IPS-15b (cell line): ENCODE data around the gene ARID1B.

ENCODE experiments used
- H3K27me3 ChIP-seq: one replicate; pipeline ENCODE4 v1.6.1; 2013; ENCODE audit warnings: low read length; ENCODE audit not compliant: control insufficient read depth, insufficient read depth
- H3K36me3 ChIP-seq: one replicate; pipeline ENCODE4 v1.6.1; 2013; ENCODE audit warnings: low read length; ENCODE audit not compliant: control insufficient read depth, insufficient read depth
- H3K4me1 ChIP-seq: one replicate; pipeline ENCODE4 v1.6.1; 2013; ENCODE audit warnings: mild to moderate bottlenecking, low read length; ENCODE audit not compliant: control insufficient read depth, insufficient read depth
- H3K4me3 ChIP-seq: one replicate; pipeline ENCODE4 v1.5.1; 2013; ENCODE audit warnings: low read depth, low read length
- H3K9ac ChIP-seq: one replicate; pipeline ENCODE4 v1.6.1; 2013; ENCODE audit warnings: low read depth, mild to moderate bottlenecking, low read length
- H3K9me3 ChIP-seq: one replicate; pipeline ENCODE4 v1.6.1; 2013; ENCODE audit warnings: mild to moderate bottlenecking, low read length; ENCODE audit not compliant: control insufficient read depth, insufficient read depth

The ARID1B gene

DNA sequence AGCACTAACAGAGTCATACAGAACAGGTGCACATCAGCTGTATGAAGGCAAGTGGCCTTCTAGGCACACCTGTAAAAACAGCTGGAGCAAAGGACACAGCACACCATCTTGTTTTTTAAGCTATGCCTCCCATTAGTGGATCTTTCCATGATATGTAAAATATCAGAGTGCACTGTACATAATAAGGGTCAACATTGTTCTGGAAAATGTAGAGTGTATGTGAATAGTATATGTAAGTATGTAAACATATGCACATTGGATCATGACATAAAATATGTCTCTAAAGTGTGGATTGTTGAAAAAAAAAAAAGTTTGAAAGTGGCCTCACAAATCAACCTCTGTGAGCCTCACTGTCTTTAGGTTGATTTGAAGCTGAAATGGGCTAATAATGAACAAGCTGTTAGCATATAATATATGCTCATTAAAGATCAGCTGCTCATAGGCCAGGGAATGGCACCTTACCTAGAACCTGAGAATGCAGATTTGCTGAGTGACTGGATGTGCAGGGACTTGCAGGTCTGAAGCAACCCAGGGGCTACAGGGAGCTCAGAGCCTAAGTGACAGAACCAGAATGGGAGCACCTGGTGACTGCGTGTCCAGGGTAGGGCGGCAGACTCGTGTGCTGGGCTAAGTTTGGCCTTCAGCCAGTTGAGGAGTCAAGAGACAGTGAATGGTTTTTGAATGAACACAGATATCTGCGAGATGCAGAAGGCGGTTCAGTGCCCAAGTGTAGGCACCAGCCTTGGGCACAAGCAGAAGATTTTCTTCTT, 347.5 kb downstream of the ARID1B start:
- no peak overlapping the region for H3K4me3 ChIP-seq
- no peaks in the 10 kb centered on the region for H3K4me1 ChIP-seq
- no peaks in the 10 kb centered on the region for H3K27me3 ChIP-seq
- H3K9me3 ChIP-seq: no peaks in the 10 kb centered on the region
- H3K36me3 ChIP-seq: no peaks in the 10 kb centered on the region
- H3K9ac ChIP-seq: no peak overlapping the region

DNA sequence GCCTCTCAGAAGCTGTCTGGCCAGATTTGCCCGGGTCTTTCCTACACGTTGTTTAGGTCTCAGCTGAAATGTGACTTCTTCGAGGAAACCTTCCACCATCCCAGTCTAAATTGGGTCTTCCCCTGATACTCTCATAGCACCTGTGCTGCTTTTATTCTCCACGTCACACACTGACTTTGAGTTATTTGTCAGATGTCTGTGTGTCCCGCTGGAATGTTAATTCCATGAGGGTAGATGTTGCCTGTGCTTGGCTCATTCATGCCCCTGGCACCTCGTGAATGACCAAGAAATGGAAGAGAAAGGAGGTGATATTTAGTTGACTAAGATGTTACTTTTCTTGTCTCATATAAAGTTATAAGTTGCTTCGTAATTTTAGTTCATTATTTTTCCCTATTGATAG, 348.4 kb downstream of the ARID1B start:
- Histone ChIP-seq H3K4me3 (no peak overlapping the region), H3K36me3 (no peaks in the 10 kb centered on the region), H3K9me3 (no peaks in the 10 kb centered on the region)

DNA sequence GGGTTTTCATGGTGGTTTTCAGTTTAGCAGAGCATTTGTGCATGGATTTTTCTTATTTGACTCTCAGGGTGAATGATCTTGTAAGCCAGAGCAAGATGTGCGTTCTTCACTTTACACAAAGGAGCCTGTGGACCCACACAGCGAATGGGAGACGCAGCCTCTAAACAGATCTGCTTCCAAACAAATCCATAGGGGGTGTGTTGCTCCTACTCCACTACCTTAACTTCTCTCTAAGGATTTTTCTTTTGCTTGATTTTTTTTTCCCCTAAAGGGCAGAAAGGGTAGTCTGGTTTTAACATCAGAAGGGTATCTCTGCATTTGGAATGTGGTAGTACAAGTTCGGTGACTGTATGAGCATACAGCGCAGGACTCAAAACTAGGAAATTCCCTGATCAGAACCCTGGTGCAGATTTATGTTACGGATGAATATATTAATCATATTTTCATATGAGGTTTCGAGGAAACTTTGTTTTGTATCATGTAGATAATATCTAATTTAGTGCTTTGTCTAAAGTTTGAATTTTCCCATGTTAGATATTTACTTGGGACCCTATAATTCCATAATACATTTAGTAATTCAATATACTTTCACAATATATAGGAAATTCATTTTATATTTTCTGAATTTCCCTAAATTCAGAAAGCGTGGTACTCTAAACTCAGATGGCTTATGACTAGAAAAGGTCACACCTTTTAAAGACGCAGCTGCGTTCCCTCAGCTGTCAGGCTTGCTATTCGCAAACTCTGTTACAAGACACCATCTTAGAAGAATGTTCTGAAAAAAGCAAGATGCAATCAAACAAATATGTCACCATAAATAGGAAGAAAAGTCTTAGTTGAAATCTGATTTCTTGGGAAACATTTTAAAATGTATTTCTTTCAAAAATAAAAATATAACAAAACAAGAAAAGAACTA, 349.3 kb downstream of the ARID1B start:
- no peaks in the 10 kb centered on the region for H3K4me1 ChIP-seq
- H3K9me3 ChIP-seq: no peaks in the 10 kb centered on the region
- H3K36me3 ChIP-seq: no peaks in the 10 kb centered on the region
- H3K9ac ChIP-seq: no peak overlapping the region
- no peak overlapping the region for H3K4me3 ChIP-seq
- H3K27me3 ChIP-seq: no peaks in the 10 kb centered on the region

More for the DNA sequence above, 348.4 kb downstream of the ARID1B start:
- no peaks in the 10 kb centered on the region for H3K27me3 ChIP-seq
- no peak overlapping the region for H3K9ac ChIP-seq
- H3K4me1 ChIP-seq: no peaks in the 10 kb centered on the region

DNA sequence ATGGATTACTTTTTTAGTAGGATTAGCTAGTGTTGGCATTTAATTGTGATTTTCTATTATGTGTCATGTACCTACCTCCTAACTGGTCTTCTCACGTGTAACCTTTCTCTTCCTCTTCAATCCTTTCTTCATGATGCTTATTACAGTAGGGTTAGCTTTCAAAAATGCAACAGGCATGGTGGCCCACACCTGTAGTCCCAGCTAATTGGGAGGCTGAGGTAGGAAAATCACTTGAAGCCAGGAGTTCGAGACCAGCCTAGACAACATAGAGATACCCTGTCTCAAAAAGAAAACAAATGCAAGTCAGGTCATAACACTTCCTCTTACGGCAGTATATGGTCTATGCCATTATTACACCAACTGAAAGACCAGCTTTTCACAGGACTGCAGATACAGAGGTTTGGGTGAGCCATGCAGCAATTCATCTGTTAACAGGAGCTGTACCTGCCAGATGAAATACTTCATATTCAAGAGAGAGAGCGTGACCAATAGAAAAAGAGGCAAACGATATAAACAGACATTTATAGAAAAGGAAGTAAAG, 351.1 kb downstream of the ARID1B start:
- Histone ChIP-seq H3K27me3 (no peaks in the 10 kb centered on the region), H3K4me1 (no peaks in the 10 kb centered on the region), H3K9me3 (no peaks in the 10 kb centered on the region), H3K36me3 (no peaks in the 10 kb centered on the region), H3K4me3 (no peak overlapping the region), H3K9ac (no peak overlapping the region)

DNA sequence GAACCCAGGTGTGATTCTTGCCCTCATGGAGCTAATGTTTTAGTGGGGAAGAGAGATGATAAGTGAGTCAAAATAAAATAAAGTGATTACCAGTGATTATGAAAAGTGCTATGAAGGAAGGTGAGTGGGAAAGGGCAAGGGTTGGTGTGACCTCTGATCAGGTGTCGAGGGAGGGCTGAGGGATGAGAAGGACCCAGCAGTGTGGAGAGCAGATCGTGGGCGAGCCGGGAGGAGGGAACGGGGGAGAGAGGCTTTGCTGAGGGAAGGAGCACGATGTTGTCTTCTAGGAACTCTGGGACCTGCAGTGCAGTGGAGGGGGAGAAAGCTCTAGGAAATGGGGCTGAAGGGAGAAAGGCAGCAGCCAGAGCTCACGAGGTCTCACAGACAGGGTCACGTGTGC, 354.1 kb downstream of the ARID1B start:
- Histone ChIP-seq H3K9me3 (no peaks in the 10 kb centered on the region), H3K4me3 (no peak overlapping the region), H3K36me3 (peaks cover 2% of the 10 kb centered on the region), H3K9ac (no peak overlapping the region), H3K4me1 (no peaks in the 10 kb centered on the region), H3K27me3 (no peaks in the 10 kb centered on the region)

DNA sequence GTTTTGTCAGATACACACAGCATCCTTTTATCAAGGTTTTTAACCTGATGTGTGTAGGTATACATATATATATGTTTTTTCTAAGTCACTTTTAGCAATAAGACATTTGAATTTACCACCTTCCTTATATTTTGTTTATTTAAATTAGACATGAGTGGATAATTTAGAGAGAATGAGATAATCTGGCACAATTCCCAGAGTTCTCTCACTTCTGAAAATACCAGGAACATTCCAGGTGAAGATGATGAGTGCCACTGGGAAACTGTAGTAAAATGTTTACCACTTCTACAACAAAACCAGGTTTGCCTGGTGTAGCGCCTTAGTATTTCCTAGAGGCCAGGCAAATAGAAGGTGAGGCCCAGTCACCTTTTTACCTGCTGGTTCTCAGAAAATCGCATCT, 356.7 kb downstream of the ARID1B start:
- no peaks in the 10 kb centered on the region for H3K27me3 ChIP-seq

DNA sequence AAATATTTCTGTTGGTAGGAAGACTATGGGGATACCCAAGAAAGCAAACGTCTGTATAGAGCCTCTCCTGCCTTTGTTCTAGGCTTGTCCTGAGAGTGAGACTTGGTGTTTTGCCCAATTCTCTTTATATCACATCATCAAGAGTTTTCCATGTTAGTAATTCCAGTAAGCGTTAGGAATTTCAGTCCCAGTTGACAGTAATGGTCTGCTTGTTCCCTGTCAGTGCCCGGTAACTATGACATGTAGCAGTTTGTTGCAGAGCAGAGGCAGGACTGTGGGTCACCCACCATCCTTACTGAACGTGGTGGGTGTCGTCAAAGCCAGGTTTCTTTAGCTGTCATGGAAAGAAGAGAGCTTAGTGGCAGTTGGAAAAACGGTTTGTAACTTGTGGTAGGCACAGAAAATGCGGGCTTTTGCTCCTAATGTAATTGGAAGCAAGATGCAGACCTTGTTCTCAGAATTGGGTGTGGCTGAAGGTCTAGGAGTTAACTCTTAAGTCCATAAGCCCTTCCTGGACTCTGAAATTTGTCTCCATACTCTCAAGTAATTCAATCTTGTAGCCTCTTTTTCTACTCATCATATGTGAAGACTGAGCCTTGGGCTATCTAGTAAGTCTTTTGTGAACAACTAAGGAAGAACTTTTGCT, 357.3 kb downstream of the ARID1B start:
- Histone ChIP-seq H3K9ac (no peak overlapping the region), H3K36me3 (peaks cover 2% of the 10 kb centered on the region), H3K4me1 (no peaks in the 10 kb centered on the region), H3K4me3 (no peak overlapping the region), H3K27me3 (no peaks in the 10 kb centered on the region), H3K9me3 (no peaks in the 10 kb centered on the region)

More for the DNA sequence above, 356.7 kb downstream of the ARID1B start:
- no peak overlapping the region for H3K9ac ChIP-seq
- no peak overlapping the region for H3K4me3 ChIP-seq
- H3K9me3 ChIP-seq: no peaks in the 10 kb centered on the region
- H3K4me1 ChIP-seq: no peaks in the 10 kb centered on the region
- peaks cover 2% of the 10 kb centered on the region for H3K36me3 ChIP-seq

DNA sequence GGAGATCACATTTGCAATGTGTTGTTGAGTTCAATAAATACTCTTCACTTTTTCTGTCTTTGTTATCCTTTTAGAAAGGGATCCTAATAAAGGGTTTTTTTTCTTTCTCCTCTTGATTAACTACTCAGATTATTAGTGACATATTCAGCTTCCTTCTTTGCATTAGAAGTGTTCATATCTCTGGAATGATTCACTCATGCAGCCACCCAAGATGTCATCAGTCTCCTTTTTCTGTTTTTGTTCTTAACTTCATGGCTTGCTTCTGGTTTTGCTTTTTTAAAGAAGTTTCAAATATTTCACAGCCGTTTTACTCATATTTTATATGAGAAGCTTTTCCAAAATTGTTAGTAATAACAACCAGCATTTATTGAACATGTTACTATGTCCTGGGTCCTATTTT, 358.5 kb downstream of the ARID1B start:
- H3K36me3 ChIP-seq: peaks cover 2% of the 10 kb centered on the region
- H3K27me3 ChIP-seq: no peaks in the 10 kb centered on the region
- H3K9me3 ChIP-seq: no peaks in the 10 kb centered on the region
- H3K4me3 ChIP-seq: no peak overlapping the region
- H3K9ac ChIP-seq: no peak overlapping the region
- no peaks in the 10 kb centered on the region for H3K4me1 ChIP-seq

DNA sequence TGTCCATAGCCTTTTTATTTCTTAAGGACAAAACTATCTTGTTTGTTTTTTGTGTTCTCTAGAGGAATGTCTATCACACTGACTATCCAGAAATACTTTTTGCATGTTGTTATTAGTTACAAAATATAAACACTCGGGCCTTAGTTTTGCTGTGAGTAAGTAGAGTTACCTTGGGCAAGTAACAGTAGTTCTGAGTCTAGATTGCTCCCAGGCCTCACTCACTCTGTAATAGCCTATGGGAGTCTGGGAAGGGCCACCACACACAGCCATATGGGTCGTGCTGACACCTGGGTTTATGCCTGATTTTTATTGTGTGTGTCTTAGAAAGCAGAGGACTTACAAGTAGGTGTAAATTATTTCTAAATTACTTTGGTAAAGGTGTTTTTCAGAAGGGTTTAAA, 360.3 kb downstream of the ARID1B start:
- Histone ChIP-seq H3K9me3 (no peaks in the 10 kb centered on the region), H3K4me1 (no peaks in the 10 kb centered on the region), H3K9ac (no peak overlapping the region), H3K36me3 (peaks cover 2% of the 10 kb centered on the region), H3K27me3 (no peaks in the 10 kb centered on the region), H3K4me3 (no peak overlapping the region)

DNA sequence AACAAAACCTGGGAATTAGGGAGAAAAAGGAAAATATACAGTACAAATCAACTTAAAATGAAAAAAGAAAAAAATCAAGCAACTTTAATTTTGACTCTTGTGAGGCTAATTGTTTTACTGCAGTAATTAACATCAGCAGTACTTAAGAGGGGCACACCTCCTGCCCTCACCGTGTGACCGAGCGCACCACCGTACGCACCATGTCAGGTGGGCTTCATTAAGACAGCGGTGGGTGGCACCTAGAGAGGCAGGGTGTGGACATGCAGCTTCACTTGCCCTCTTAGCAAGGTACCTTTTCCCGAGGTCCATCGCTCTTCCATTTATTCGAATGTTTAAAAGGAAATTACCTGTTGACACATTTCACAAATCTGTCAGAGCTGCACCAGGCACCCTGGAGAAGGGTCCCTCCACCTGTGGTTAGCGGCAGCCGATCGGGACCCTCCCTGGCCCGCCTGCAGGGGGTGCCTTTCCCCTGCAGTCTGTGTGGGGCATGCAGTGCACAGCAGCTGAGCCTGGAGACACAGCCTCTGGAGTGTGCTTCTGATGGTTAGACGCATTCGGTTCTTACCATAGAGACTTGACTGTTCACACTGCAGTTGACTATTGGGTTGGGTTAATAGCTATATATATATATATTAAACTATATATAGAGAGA, 362.0 kb downstream of the ARID1B start:
- H3K4me1 ChIP-seq: no peaks in the 10 kb centered on the region
- H3K27me3 ChIP-seq: no peaks in the 10 kb centered on the region
- no peaks in the 10 kb centered on the region for H3K9me3 ChIP-seq
- H3K4me3 ChIP-seq: no peak overlapping the region
- H3K36me3 ChIP-seq: peaks cover 2% of the 10 kb centered on the region
- H3K9ac ChIP-seq: no peak overlapping the region
